Endothelial cell (in vitro differentiated cells): ENCODE data around the gene ABLIM2. TPM values are rescaled to one million over a fixed set of nuclear protein-coding genes. Genes with fewer than 3 reads are reported as not detected.

Experiments
- DNase-seq: peaks from one replicate; pipeline ENCODE4 v3.0.0; 2021; ENCODE audit warnings: low spot score
- H3K27ac Mint-ChIP-seq: one replicate; pipeline ENCODE4 v1.8.0; 2021; ENCODE audit warnings: mixed read lengths, inconsistent platforms; ENCODE audit not compliant: unreplicated experiment
- H3K27me3 Mint-ChIP-seq: one replicate; pipeline ENCODE4 v1.8.0; 2021; ENCODE audit warnings: mild to moderate bottlenecking, moderate library complexity, mixed read lengths, inconsistent platforms; ENCODE audit not compliant: unreplicated experiment
- H3K36me3 Mint-ChIP-seq: one replicate; pipeline ENCODE4 v1.8.0; 2021; ENCODE audit warnings: mild to moderate bottlenecking, low read depth, mixed read lengths, inconsistent platforms; ENCODE audit not compliant: unreplicated experiment
- H3K4me1 Mint-ChIP-seq: one replicate; pipeline ENCODE4 v1.8.0; 2021; ENCODE audit warnings: mild to moderate bottlenecking, mixed read lengths, inconsistent platforms; ENCODE audit not compliant: unreplicated experiment
- H3K4me3 Mint-ChIP-seq: one replicate; pipeline ENCODE4 v1.8.0; 2021; ENCODE audit warnings: mild to moderate bottlenecking, mixed read lengths, inconsistent platforms; ENCODE audit not compliant: unreplicated experiment
- H3K9me3 Mint-ChIP-seq: one replicate; pipeline ENCODE4 v1.8.0; 2021; ENCODE audit warnings: mixed read lengths, inconsistent platforms; ENCODE audit not compliant: unreplicated experiment
- CTCF ChIP-seq: fragments of 200-600 bp; sonication (generic); IDR thresholded peaks from one replicate; pipeline ENCODE4 v1.5.0; 2021; ENCODE audit warnings: antibody characterized with exemption; ENCODE audit not compliant: unreplicated experiment
- total RNA-seq: library from RNA; stranded (reverse); fragmentation: NEBNext Ultra II Directional; extraction: Animal tissue kit (Norgen Biotek cat#: 25700); gene quantifications from one replicate; pipeline ENCODE4 v1.2.1, GENCODE V29; 2021; ENCODE audit not compliant: unreplicated experiment

The ABLIM2 gene
- total RNA-seq, 1 donor from 2014 or later = 0.74 TPM

DNA sequence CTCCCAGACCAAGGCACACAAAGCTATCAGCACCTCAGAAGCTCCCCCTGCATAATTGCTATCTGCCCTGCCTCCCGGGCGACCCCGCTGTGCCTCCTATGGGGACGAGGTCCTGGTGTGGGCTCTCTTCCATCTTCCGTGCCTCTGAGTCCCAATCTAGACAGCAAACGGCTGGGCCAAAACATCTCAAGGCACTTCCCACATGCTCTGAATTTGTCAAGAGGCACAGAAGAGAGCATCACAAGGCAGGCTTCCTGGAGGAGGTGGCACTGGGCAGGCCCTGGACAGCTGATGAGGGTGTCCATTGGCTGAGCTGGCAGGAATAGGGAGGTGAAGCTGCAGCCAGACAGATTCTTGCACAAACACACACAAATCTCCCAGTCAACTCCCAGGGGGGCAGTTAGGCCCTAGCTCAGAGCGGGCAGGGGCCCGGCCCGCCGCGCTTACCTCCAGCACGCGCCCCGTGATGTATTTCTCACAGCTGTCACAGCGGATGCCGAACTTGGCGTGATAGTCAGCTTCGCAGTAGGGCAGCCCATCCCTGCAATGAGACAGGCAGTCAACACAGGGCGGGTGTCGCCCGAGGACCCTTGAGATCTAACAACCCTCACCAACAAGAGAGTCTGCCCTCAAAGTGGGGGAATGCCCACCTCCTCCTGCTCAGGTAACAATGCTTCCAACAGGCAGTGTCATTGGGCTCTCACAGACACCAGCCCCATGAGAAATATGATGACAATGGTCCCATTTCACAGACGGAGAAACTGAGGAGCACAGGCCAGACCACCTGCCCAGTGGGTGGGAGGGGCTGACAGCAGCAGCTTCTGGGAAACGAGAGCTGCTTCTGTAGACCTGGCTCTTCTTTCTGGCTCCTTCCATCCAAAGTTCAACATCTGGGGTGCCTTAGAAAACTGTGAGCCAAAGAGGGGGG is 81.2 kb downstream of the ABLIM2 start:
- Mint-ChIP-seq H3K27ac (no peak overlapping the region), H3K9me3 (no peaks in the 10 kb centered on the region), H3K27me3 (peaks cover 9% of the 10 kb centered on the region), H3K4me3 (no peak overlapping the region), H3K36me3 (peaks cover 5% of the 10 kb centered on the region), H3K4me1 (peaks cover 2% of the 10 kb centered on the region)
- TF ChIP-seq CTCF = no peak
- DNase-seq = no peak

GRCh38 chr4:8076023-8076422 is 82.6 kb downstream of the ABLIM2 start:
- Mint-ChIP-seq H3K9me3 (no peaks in the 10 kb centered on the region), H3K4me3 (no peak overlapping the region), H3K4me1 (peaks cover 2% of the 10 kb centered on the region), H3K27ac (no peak overlapping the region), H3K27me3 (peaks cover 7% of the 10 kb centered on the region), H3K36me3 (no peaks in the 10 kb centered on the region)
- TF ChIP-seq CTCF = no peak
- no peak for DNase-seq

- no peaks in the 10 kb centered on the region for H3K36me3 Mint-ChIP-seq
- peaks cover 2% of the 10 kb centered on the region for H3K4me1 Mint-ChIP-seq
- H3K4me3 Mint-ChIP-seq = no peak overlapping the region
- TF ChIP-seq CTCF = no peak
- H3K27me3 Mint-ChIP-seq = peaks cover 7% of the 10 kb centered on the region
- no peaks in the 10 kb centered on the region for H3K9me3 Mint-ChIP-seq
- no peak for DNase-seq
- no peak overlapping the region for H3K27ac Mint-ChIP-seq
These were observed 85.3 kb downstream of the ABLIM2 start for GRCh38 chr4:8073206-8073863.

GRCh38 chr4:8072235-8072968 is 86.2 kb downstream of the ABLIM2 start:
- H3K4me3 Mint-ChIP-seq = no peak overlapping the region
- H3K36me3 Mint-ChIP-seq = no peaks in the 10 kb centered on the region
- no peaks in the 10 kb centered on the region for H3K9me3 Mint-ChIP-seq
- no peak overlapping the region for H3K27ac Mint-ChIP-seq
- peaks cover 2% of the 10 kb centered on the region for H3K4me1 Mint-ChIP-seq
- DNase-seq = no peak
- peaks cover 7% of the 10 kb centered on the region for H3K27me3 Mint-ChIP-seq
- TF ChIP-seq CTCF = no peak
